ACC112 (cell line): ENCODE data around the gene ARID4A.
"Not testable (repeated sequence)": the region's sequence is repeated elsewhere in the genome, so short reads cannot be mapped to it uniquely, and the experiment has no call there.

ENCODE experiments used
- H2AFZ ChIP-seq: fragments of 200-600 bp; sonication (generic); one replicate; pipeline ENCODE4 v1.6.0; 2017; ENCODE audit warnings: antibody characterized with exemption, low read length; ENCODE audit not compliant: unreplicated experiment
- H3K27ac ChIP-seq: fragments of 200-600 bp; sonication (generic); 2 replicates; pipeline ENCODE4 v1.5.1; 2014; ENCODE audit warnings: low read depth, mild to moderate bottlenecking, antibody characterized with exemption, low read length, moderate library complexity
- H3K27me3 ChIP-seq: fragments of 200-600 bp; sonication (generic); 2 replicates; pipeline ENCODE4 v1.6.1; 2014; ENCODE audit warnings: mild to moderate bottlenecking, antibody characterized with exemption, low read length, moderate library complexity, mixed read lengths; ENCODE audit not compliant: insufficient read depth
- H3K36me3 ChIP-seq: fragments of 200-600 bp; sonication (generic); 2 replicates; pipeline ENCODE4 v1.6.1; 2016; ENCODE audit warnings: mild to moderate bottlenecking, antibody characterized with exemption, low read length, moderate library complexity, mixed read lengths; ENCODE audit not compliant: insufficient read depth
- H3K4me1 ChIP-seq: fragments of 200-600 bp; sonication (generic); one replicate; pipeline ENCODE4 v1.6.1; 2016; ENCODE audit warnings: low read length, mixed read lengths; ENCODE audit not compliant: insufficient read depth, unreplicated experiment, control insufficient read depth
- H3K4me3 ChIP-seq: fragments of 200-600 bp; sonication (generic); 2 replicates; pipeline ENCODE4 v1.5.1; 2014; ENCODE audit warnings: mild to moderate bottlenecking, low read depth, low read length
- H3K79me2 ChIP-seq: fragments of 200-600 bp; sonication (generic); one replicate; pipeline ENCODE4 v1.6.0; 2016; ENCODE audit warnings: low read length; ENCODE audit not compliant: control insufficient read depth, unreplicated experiment, insufficient read depth

ARID4A gene

DNA sequence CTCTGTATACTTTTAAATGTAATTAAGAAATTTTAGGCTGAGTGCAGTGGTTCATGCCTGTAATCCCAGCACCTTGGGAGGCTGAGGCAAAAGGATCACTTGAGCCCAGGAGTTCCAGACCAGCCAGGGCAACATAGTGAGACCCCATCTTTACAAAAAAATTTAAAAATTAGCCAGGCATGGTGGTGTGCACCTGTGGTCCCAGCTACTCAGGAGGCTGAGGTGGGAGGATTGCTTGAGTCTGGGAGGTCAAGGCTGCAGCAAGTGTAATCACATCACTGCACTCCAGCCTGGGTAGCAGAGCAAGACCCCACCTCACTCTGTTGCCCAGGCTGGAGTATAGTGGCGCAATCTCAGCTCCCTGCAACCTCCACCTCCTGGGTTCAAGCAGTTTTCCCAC lies 63.9 kb downstream of the ARID4A start:
- H3K27ac ChIP-seq, result not testable (repeated sequence)

GRCh38 chr14:58362798-58363412 lies 64.5 kb downstream of the ARID4A start:
- Histone ChIP-seq H3K27me3 (no peaks in the 10 kb centered on the region), H3K27ac (no peak overlapping the region), H3K4me1 (no peaks in the 10 kb centered on the region), H3K36me3 (peaks cover 21% of the 10 kb centered on the region), H3K4me3 (no peak overlapping the region), H2AFZ (no peak overlapping the region), H3K79me2 (no peaks in the 10 kb centered on the region)

More for the DNA sequence above, 63.9 kb downstream of the ARID4A start:
- peaks cover 16% of the 10 kb centered on the region for H3K36me3 ChIP-seq
- not testable (repeated sequence) for H3K4me3 ChIP-seq, H3K4me1 ChIP-seq, H3K79me2 ChIP-seq, H3K27me3 ChIP-seq, H2AFZ ChIP-seq

GRCh38 chr14:58364316-58364715 lies 66.0 kb downstream of the ARID4A start:
- Histone ChIP-seq H3K4me3 (no peak overlapping the region), H2AFZ (no peak overlapping the region), H3K27ac (no peak overlapping the region), H3K27me3 (no peaks in the 10 kb centered on the region), H3K36me3 (peaks cover 26% of the 10 kb centered on the region), H3K79me2 (no peaks in the 10 kb centered on the region), H3K4me1 (no peaks in the 10 kb centered on the region)

DNA sequence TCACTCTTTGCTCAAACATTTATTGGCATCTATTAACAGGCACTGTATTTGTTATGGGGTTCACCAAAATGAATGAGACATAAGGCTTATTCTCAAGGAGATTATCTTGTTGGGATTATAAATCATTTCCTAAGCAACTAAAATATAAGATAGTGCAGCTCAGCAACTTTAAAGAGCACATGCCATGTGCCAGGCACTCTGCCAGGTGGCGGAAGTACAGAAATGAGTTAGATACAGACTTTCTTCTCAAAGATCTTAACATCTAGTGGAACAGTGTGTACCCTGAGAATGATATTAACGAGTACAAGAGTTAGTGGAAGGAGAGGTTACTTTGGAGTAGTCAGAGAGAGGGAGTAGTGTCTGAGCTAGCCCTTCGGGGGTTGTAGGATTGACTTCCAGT lies 68.9 kb downstream of the ARID4A start:
- Histone ChIP-seq H3K4me3 (no peak overlapping the region), H3K36me3 (peaks cover 36% of the 10 kb centered on the region), H3K79me2 (no peaks in the 10 kb centered on the region), H3K4me1 (no peaks in the 10 kb centered on the region), H3K27ac (no peak overlapping the region), H3K27me3 (no peaks in the 10 kb centered on the region), H2AFZ (no peak overlapping the region)

GRCh38 chr14:58368956-58369355 lies 70.6 kb downstream of the ARID4A start:
- H2AFZ ChIP-seq, result no peak overlapping the region
- H3K79me2 ChIP-seq, result no peaks in the 10 kb centered on the region
- H3K4me3 ChIP-seq, result no peak overlapping the region
- H3K4me1 ChIP-seq, result no peaks in the 10 kb centered on the region
- no peak overlapping the region for H3K27ac ChIP-seq
- H3K27me3 ChIP-seq, result no peaks in the 10 kb centered on the region
- peaks cover 40% of the 10 kb centered on the region for H3K36me3 ChIP-seq

DNA sequence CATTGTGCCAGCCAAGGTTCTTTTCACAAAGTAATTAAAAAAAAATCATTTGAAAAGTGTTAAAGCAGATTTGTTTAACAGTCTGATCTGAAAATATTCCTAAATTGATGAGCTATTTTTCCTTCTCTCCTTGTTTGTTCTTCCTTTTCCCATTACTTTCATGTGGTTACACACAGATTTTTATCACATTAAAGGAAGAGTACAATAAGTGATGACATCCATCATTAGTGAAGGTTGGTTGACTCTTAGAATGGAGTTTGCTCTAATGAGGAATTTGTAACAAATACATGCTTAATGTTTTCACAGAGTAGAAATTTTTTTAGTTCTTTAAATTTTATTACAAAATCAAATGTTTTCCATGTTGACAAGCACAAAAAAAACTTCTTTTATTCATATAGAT lies 78.4 kb downstream of the ARID4A start:
- Histone ChIP-seq H3K27ac (no peak overlapping the region), H3K27me3 (no peaks in the 10 kb centered on the region), H3K4me3 (no peak overlapping the region), H3K4me1 (no peaks in the 10 kb centered on the region), H3K79me2 (no peaks in the 10 kb centered on the region), H2AFZ (no peak overlapping the region), H3K36me3 (peaks cover 19% of the 10 kb centered on the region)

DNA sequence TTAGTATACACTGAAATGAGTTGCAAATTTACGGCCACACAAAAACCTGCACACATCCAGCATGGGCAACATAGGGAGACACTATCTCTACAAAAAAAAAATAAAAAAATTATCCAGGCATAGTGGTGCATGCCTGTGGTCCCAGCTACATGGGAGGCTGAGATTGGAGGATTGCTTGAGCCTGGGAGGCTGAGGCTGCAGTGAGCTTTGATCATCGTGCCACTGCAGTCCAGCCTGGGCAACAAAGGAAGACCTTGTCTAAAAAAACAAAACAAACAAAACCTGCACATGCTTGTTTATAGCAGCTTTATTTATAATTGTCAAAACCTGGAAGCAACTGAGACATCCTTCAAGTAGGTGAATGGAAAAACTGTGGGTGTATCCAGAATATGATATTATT lies 92.5 kb downstream of the ARID4A start:
- no peak overlapping the region for H3K4me3 ChIP-seq
- peaks cover 7% of the 10 kb centered on the region for H3K4me1 ChIP-seq
- H2AFZ ChIP-seq, result no peak overlapping the region
- H3K36me3 ChIP-seq, result no peaks in the 10 kb centered on the region
- H3K27ac ChIP-seq, result no peak overlapping the region
- no peaks in the 10 kb centered on the region for H3K27me3 ChIP-seq
- H3K79me2 ChIP-seq, result no peaks in the 10 kb centered on the region

GRCh38 chr14:58395562-58395811 lies 97.1 kb downstream of the ARID4A start:
- Histone ChIP-seq H3K79me2 (no peaks in the 10 kb centered on the region), H3K27me3 (no peaks in the 10 kb centered on the region), H3K4me3 (peak overlapping the region; percentile 75), H3K27ac (no peak overlapping the region), H3K36me3 (no peaks in the 10 kb centered on the region), H3K4me1 (peaks cover 10% of the 10 kb centered on the region), H2AFZ (peak overlapping the region; percentile 96)

DNA sequence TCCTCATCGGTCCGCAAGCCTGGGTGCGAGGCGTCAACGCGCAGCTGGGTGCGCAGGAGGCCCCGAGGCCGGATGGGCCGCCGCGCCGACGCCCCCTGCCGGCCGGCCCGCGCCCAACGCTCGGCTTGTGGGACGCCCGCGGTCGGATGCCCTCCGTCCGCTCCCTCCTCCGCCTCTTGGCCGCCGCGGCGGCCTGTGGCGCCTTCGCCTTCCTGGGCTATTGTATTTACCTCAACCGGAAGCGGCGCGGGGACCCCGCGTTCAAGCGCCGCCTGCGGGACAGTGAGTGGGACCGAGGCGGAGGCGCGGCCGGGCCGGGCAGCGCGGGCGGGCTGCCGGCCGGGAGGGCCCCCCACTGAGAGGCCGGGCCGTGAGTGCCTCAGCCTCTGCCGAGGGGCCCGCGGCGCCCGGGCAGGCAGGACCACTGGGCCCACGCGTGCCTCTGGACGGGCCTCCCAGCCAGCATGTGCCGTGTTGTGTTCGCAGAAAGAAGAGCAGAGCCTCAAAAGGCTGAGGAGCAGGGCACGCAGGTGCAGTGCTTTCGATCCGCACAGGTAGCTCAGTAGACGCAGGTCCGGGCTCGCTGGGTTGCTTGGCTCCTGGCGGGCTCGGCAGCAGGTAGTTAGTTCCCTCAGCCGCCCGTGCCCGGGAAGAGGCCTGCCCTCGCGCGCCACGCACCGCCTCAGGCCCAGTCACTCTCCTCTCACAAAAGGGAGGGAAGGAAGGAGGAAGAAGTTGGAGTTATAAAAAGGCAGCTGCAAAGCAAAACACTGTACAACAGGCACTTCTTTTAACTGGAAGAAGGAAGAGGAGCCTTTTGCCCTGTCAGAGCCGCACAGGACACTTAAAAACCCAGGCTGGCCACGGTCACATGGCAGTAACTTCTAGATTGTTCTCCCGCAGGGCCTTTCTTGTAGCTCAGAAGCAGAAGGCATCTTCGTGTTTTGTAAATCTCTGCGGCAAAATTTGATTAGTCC lies 97.7 kb downstream of the ARID4A start, which contains the start of gene TOMM20L:
TOMM20L (plus strand) TSS at position 119 of the 977 bp plus-strand sequence; CDS start at position 147, 28 bp downstream.
- no peak within 1 kb of the TSS for H3K27ac ChIP-seq
- peak within 1 kb of the TSS; percentile 75 for H3K4me3 ChIP-seq
- H3K27me3 ChIP-seq, result no peaks in the 10 kb centered on the region
- H3K4me1 ChIP-seq, result peaks cover 10% of the 10 kb centered on the region
- no peaks in the 10 kb centered on the region for H3K36me3 ChIP-seq
- peak within 1 kb of the TSS; percentile 96 for H2AFZ ChIP-seq
- H3K79me2 ChIP-seq, result no peaks in the 10 kb centered on the region

- H3K27ac ChIP-seq, result no peak overlapping the region
- H3K36me3 ChIP-seq, result no peaks in the 10 kb centered on the region
- no peaks in the 10 kb centered on the region for H3K27me3 ChIP-seq
- no peak overlapping the region for H3K4me3 ChIP-seq
- H2AFZ ChIP-seq, result no peak overlapping the region
- peaks cover 10% of the 10 kb centered on the region for H3K4me1 ChIP-seq
- H3K79me2 ChIP-seq, result no peaks in the 10 kb centered on the region
Measured at GRCh38 chr14:58397156-58397555, 98.8 kb downstream of the ARID4A start.

DNA sequence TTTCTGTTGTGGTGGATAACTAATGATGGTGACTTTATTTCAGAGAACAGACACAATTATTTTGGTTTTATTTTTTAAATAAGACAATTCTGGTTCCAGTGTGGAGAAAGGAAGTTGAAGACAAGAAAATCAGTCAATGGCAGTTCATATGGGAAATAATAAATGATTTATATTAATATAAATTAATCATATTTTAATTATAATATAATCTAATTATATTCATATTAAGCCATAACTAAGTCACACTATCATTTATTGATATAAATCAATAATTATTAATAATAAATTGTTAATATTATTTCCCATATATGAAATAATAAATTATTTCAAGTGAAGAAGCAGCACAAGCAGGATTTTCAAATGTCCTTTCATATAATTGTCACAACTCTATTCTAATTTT lies 100.1 kb downstream of the ARID4A start:
- H3K27ac ChIP-seq, result no peak overlapping the region
- H3K36me3 ChIP-seq, result no peaks in the 10 kb centered on the region
- H3K4me1 ChIP-seq, result peaks cover 10% of the 10 kb centered on the region
- no peaks in the 10 kb centered on the region for H3K79me2 ChIP-seq
- H2AFZ ChIP-seq, result no peak overlapping the region
- no peak overlapping the region for H3K4me3 ChIP-seq
- no peaks in the 10 kb centered on the region for H3K27me3 ChIP-seq
